ENCODE data around the gene GPR25.
A peak's percentile ranks its signal among the peaks of the same experiment; 100 is the strongest.

Gene GPR25

DNA sequence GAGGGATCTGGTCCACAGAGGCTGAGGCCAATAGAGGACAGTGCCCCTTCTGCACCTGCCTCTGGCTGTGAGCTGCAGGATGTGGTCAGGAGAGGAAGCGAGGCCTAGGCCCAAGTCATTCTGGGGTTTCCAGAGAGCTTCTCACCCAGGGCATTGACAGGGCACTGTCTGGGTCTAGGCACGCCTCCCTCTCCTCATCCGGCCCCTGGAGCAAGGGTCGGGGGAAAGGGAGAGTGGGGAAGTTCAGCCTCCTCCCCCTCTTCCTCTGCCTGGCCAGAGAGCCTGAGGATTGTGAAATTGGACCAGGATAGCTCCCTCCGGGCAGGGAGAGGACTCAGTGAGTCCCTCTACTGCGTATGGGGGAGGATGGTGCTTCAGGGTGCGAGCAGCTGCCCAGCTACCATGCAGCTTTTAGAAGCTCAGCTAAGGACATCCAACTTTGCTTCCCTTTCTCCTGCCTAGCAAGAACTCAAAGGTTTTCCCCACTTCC is 15.6 kb downstream of the GPR25 start:
- Histone ChIP-seq H3K4me3 (ENCODE audit: low read depth, low read length) (no peak overlapping the region), H3K27me3 (ENCODE audit: control insufficient read depth, insufficient read depth, low read length) (peaks cover 3% of the 10 kb centered on the region), H3K27ac (no peak overlapping the region), H3K4me1 (no peaks in the 10 kb centered on the region), H3K36me3 (ENCODE audit: control insufficient read depth, insufficient read depth, low read length) (no peaks in the 10 kb centered on the region), H3K9me3 (ENCODE audit: control insufficient read depth, low read length) (no peaks in the 10 kb centered on the region), H3K9ac (no peak overlapping the region), H3K4me2 (ENCODE audit: low read length) (no peak overlapping the region), H2AFZ (no peak overlapping the region), H3K79me2 (no peaks in the 10 kb centered on the region)
- TF ChIP-seq, protein P1, sequence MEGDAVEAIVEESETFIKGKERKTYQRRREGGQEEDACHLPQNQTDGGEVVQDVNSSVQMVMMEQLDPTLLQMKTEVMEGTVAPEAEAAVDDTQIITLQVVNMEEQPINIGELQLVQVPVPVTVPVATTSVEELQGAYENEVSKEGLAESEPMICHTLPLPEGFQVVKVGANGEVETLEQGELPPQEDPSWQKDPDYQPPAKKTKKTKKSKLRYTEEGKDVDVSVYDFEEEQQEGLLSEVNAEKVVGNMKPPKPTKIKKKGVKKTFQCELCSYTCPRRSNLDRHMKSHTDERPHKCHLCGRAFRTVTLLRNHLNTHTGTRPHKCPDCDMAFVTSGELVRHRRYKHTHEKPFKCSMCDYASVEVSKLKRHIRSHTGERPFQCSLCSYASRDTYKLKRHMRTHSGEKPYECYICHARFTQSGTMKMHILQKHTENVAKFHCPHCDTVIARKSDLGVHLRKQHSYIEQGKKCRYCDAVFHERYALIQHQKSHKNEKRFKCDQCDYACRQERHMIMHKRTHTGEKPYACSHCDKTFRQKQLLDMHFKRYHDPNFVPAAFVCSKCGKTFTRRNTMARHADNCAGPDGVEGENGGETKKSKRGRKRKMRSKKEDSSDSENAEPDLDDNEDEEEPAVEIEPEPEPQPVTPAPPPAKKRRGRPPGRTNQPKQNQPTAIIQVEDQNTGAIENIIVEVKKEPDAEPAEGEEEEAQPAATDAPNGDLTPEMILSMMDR (IDR thresholded peaks at IDR 0.05): no peak

DNA sequence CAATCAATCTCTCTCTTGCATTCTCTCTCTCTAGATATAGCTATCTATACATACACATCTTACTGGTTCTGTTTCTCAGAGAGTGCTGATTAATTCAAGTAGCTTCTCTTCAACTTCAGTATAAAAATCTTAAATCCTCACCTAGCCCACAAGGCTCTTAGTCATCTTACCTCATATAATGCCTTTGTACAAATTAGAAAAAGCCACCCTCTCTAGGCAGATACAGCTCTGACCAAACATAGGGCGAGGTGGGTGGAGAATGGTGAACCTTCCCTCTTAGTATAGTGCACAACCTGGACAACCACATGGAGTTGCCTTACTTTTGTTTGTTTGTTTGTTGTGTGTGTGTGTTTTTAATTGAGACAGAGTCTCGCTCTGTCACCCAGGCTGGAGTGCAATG is 16.8 kb downstream of the GPR25 start:
- H3K36me3 ChIP-seq (ENCODE audit: control insufficient read depth, insufficient read depth, low read length): no peaks in the 10 kb centered on the region
- TF ChIP-seq, protein P1 (IDR thresholded peaks at IDR 0.05): no peak
- no peaks in the 10 kb centered on the region for H3K79me2 ChIP-seq
- H3K9me3 ChIP-seq (ENCODE audit: control insufficient read depth, low read length): no peaks in the 10 kb centered on the region
- no peak overlapping the region for H3K27ac ChIP-seq
- no peak overlapping the region for H3K4me2 ChIP-seq (ENCODE audit: low read length)
- H3K4me1 ChIP-seq: no peaks in the 10 kb centered on the region
- H2AFZ ChIP-seq: no peak overlapping the region
- peaks cover 3% of the 10 kb centered on the region for H3K27me3 ChIP-seq (ENCODE audit: control insufficient read depth, insufficient read depth, low read length)
- no peak overlapping the region for H3K4me3 ChIP-seq (ENCODE audit: low read depth, low read length)
- H3K9ac ChIP-seq: no peak overlapping the region

DNA sequence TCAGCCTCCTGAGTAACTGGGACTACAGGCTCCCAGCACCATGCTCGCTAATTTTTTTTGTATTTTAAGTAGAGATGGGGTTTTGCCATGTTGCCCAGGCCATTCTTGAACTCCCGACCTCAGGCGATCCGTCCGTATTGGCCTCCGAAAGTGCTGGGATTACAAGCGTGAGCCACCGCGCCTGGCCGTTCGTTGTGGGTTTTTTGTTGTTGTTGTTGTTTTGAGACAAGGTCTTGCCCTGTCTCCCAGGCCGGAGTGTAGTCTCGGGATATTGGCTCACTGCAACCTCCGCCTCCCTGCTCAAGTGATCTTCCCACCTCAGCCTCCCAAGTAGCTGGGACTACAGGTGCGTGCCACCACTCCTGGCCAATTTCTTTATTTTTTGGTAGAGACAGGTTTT is 17.2 kb downstream of the GPR25 start:
- Histone ChIP-seq H3K36me3 (ENCODE audit: control insufficient read depth, insufficient read depth, low read length) (no peaks in the 10 kb centered on the region), H3K9ac (no peak overlapping the region), H3K4me1 (no peaks in the 10 kb centered on the region), H3K79me2 (no peaks in the 10 kb centered on the region), H3K4me2 (ENCODE audit: low read length) (no peak overlapping the region), H3K9me3 (ENCODE audit: control insufficient read depth, low read length) (no peaks in the 10 kb centered on the region), H3K4me3 (ENCODE audit: low read depth, low read length) (no peak overlapping the region), H2AFZ (no peak overlapping the region), H3K27ac (no peak overlapping the region), H3K27me3 (ENCODE audit: control insufficient read depth, insufficient read depth, low read length) (peaks cover 3% of the 10 kb centered on the region)
- TF ChIP-seq, protein P1 (IDR thresholded peaks at IDR 0.05): no peak

DNA sequence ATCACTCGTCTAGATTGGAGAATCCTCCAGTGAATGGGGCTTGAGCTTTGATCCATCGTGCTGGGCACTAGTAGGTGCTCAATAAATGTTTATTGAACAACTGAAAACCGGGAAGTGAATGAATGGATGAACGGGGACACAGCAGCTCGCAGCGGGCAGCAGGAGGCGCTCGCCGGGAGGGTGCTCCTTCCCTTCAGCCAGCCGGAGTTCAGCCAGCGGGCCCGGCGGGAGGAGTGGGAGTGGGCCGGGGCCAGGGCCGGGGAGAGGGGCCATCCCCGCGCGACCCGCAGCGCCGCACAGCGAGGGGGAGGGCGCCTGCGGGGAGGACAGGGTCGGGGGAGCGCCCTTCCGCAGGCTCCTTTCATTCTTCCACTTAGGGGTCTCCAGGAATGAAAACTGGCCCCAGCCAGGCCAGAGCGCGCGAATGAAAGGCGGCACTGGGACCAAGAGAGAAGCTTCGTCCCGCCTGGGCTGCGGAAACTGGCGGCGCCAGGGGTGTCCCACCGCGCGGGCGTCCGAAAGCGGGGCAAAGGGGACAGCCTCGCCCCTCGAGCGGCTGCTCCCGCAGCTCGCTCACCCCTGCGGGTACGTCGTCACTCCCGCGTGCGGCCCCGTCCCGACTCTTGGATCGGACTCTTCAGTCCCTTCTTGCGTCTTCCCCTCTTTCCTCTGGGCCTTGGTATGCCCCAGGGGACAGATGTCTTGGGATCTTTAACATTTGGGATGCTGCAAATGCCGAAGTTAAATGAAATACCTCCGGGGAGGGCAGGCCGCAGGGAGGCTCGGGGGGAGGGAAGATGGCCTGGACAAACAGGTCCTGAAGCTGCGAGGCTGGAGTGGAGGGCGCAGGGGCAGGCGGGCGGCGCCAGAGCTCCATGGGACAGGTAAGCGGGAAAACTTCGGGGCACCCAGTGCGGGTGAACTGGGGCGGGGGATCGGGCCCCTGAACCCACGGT is 18.3 kb downstream of the GPR25 start:
- Histone ChIP-seq H3K79me2 (no peaks in the 10 kb centered on the region), H3K4me1 (no peaks in the 10 kb centered on the region), H3K4me3 (ENCODE audit: low read depth, low read length) (peak overlapping the region; percentile 57), H2AFZ (peak overlapping the region; percentile 77), H3K4me2 (ENCODE audit: low read length) (peak overlapping the region; percentile 96), H3K9ac (no peak overlapping the region), H3K36me3 (ENCODE audit: control insufficient read depth, insufficient read depth, low read length) (no peaks in the 10 kb centered on the region), H3K27me3 (ENCODE audit: control insufficient read depth, insufficient read depth, low read length) (peaks cover 3% of the 10 kb centered on the region), H3K27ac (no peak overlapping the region), H3K9me3 (ENCODE audit: control insufficient read depth, low read length) (no peaks in the 10 kb centered on the region)
- TF ChIP-seq, protein P1 (IDR thresholded peaks at IDR 0.05): no peak
